ENCODE results near the gene CD151.

Gene CD151

GRCh38 chr11:843818-844692 lies 11.3 kb downstream of the CD151 start:
- DNase-seq = peak; percentile 97

- peak; percentile 93 for DNase-seq
Measured at GRCh38 chr11:844693-845644, 12.2 kb downstream of the CD151 start.

- DNase-seq = peak; percentile 78
Measured at GRCh38 chr11:845872-846495, 13.2 kb downstream of the CD151 start.

DNA sequence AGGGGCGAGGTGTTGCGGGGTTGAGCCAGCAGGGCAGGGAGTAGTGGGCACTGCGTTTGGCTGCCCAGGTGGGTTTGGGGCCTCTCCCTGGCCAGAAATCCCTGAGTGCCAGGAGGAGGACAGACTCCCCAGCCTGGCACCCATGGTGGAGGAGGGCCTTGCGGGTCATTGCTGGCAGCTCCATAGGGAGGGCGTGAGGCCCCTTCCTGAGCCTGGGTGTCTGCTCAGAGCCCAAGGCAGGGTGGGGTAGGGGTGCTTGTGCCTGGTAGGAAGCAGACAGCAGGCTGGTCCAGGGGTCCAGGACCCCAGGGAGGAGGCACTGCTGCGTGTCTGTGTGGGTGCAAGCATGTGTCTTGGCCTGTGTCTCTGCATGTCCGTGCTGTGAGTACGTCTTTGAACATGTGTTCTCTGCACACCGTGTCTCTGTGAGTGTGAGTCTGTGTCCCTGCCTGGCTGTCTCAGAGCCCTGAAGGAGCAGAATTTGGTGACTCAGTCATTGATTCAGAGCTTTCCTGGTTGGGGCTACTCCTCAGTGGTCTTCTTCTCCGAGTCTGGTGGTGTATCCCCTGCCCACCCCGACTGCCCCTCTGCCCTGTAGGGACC lies 13.8 kb downstream of the CD151 start:
- peak; percentile 31 for DNase-seq

- DNase-seq = no peak
Measured at GRCh38 chr11:847876-848275, 15.1 kb downstream of the CD151 start.

DNA sequence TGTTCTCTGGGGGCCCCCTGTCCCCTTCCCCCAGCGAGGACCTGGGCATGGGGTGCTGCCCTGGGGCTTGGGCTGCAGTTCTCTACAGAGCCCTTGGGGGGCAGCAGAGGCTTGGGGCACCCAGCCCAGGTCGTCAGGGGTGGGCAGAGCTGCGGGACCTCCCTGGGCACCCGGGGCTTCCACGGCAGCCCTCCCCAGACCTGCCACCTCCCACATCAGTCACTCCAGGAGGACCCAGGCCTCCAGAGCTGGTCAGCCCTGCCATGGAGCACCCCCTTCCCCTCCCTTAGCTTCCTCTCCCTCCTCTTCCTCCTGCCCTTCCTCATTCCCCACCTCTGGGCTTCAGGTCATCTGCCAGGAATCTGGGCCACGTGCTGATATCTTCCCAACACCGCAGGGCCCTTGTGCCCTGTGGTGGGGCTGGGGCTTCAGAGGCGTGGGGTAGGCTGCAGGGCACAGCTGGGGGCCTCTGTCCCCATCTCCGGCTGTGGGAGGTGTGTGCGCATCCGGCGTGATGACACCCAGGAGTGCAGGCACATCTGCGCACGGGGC lies 15.7 kb downstream of the CD151 start:
- DNase-seq = peak; percentile 37

DNA sequence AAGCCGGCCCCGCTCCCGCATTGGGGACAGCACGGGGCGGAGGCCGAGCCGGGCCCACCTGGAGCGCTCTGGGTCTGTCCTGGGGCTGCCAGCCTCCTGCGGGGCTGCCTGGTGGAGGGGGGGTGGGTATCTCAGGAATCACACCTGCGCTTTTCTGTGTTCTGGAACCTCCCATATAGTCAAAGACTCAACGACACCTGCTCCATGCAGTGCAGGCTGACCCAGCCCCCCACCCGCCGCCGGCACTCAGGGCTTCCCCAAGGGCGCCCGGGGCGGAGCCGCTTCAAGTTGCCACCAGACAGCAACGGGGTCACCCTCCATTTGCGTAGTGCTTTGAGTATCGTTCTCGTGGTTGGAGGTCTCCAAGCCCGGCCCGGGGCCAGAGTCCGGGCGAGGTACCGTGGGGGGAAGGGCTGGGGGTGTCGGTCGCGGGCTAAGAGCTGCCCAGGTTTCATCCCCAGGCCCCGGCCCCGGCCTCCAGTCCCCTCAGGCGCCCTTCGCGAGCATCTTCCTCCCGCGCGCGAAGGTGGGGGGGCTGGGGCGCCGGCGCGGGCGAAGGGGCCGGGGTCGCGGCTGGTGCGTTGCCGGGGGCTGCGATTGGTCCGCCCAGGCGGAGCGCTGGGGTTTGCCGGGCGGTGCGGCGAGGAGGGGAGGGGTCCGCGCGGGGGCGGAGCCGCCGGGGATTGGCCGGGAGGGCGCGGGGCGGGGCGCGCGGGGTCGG lies 16.5 kb downstream of the CD151 start:
- no peak for DNase-seq

GRCh38 chr11:849951-850774 lies 17.4 kb downstream of the CD151 start:
- DNase-seq = no peak

DNA sequence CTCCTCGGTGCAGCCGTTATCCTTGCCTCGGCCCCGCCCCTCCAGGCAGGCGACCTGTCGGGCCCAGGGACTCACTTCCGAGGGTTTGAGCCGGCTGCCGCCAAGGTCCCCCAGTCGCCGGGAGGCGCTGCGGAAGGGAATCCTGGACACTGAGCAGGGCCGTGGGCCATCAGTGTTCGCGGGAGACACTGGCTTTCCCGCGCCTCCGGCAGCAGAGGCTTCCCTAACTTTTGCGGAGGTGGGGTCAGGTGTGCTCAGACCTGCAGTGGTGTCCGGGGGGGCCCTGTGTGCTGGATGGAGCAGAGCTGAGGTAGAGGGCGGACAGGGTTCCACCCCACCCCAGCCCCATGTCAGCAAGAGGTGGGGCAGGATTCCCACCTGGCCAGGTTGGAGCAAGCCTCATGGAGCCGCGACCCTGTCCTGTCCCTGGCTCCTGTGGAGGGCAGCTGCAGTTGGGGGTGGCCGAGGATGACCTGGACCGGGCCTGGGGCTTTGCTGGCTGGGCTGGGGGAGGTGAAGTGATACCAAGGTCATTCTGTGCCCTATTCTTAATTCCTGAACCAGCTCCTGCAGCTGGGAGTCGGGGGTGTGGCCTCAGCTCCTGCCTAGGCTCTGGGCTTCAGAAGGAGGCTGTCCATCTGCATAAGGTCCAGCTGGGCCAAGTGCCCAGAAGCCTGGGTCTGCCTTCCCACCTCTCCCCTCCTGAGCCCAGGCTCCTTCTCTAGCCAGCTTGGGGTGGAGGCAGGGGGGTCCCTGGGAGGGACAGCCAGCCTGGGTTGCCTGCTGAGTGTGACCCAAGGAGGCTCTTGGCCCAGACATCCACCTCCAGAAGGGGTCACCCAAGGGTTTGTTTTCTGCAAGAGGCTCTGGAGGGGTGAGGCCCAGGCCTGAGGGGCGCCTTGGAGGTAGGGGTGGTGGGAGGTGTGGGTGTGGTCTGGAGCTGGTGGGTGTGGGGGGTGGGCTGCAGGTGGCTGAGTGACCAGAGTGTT lies 18.3 kb downstream of the CD151 start:
- DNase-seq = no peak

DNA sequence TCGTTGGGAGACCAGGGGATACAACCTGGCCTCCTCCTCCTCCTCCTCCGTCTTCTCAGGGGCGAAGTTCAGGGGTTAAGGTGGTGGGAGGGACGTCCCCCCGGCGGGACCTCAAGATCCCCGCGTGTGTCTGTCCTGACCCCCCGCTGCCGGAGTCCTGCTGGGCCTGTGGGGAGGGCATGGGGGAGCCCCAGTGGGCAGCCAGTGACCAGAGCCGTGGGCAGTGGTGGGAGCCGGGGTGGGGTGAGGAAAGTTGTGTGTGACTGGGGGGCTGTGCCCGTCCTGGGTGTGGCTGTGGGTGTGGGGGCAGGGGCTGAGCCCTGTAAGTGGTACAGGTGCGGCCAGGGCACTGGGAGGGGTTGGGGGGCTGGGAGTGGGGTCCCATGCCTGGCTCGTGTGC lies 20.0 kb downstream of the CD151 start:
- DNase-seq = no peak

DNA sequence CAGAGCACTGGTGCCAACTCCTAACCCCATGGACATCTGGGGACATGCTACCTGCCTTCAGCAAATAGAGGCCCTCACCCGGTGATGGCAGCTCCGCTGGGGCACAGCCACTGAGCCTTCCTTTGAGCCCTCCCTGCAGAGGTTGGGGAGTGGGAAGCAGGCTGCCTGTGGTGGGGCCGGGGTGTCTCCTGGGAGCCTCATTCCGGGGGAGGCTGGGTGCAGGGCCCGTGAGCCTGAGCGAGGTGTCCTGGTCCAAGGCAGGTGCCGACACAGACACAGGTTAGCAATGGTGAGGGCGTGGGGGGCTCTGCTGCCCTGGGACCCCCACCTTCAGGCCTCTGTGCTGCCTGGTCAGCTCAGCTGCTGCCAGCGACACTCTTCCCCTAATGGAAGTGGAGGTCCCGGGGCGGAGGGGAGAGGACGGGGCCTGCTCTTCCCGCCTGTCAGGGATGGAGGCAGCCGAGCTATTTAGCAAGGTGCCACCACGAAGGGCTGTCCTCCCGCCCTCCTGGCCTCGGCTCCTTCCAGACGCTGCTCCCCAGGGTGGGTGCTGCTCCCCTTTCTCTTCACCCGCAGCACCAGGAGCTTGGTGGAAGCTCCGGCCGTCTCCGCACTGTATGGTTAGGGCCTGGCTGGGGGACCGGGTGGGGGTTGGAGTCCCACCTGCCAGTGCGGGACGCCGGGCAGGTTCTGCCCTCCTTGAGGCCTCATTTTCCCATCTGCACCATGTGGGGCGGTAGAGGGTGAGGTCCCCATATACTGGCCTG lies 21.1 kb downstream of the CD151 start:
- DNase-seq = no peak

DNA sequence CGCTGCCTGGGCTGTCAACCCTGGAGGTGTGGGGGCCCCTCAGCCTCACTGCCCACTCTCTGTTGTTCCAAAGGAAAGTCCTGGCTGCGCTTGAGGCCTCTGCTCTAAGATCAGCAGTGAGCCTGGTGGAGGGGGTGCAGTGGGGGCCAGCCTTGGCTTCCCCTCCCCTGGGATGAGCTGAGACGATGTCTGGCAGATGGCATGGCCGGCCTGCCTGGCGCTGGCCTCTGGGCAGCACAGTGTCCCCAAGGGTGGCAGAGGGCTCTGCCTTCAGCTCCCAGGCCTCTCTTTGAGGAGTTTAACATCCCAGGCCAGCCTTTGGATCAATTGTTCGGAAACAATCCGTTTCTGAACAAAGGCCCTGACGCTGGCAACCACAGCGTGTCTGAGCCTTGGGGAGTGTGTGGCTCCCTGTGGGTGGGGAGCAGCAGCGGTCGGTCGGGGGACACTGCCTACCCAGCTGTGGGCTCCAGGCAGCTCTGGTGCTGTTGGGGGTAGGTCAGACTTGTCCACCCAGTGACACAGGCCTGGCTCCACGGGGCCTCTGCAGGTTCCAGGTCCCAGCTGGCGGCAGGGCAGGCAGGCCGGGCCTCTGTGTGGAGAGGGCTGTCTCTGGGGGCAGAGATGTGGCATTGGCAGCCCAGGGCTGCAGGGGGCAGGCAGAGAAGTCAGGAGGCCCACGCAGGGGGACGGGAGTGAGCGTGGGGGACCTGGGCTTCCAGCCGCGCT lies 22.0 kb downstream of the CD151 start:
- DNase-seq = no peak

- no peak for DNase-seq
Measured at GRCh38 chr11:855330-855674, 22.6 kb downstream of the CD151 start.

DNA sequence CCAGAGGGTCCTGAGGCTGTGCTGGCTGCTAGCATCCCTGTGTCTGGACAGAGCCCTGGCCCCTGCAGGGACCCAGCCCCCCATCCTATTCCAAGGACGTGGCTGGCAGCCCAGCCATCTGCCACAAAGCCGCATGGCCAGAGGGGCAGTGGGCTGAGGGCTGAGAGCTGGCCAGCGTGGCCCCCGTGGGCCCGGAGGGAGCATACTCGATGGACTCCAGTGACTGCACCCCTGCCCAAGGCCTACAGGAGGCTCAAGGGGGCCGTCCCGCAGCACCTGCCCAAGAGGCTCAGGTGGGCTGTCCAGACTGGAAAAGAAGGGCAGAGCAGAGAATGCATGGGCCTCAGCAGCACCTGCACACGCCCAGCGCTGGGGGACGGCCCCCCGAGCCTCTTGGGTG lies 23.0 kb downstream of the CD151 start:
- no peak for DNase-seq

- DNase-seq = no peak
Measured at GRCh38 chr11:856397-856796, 23.6 kb downstream of the CD151 start.

DNA sequence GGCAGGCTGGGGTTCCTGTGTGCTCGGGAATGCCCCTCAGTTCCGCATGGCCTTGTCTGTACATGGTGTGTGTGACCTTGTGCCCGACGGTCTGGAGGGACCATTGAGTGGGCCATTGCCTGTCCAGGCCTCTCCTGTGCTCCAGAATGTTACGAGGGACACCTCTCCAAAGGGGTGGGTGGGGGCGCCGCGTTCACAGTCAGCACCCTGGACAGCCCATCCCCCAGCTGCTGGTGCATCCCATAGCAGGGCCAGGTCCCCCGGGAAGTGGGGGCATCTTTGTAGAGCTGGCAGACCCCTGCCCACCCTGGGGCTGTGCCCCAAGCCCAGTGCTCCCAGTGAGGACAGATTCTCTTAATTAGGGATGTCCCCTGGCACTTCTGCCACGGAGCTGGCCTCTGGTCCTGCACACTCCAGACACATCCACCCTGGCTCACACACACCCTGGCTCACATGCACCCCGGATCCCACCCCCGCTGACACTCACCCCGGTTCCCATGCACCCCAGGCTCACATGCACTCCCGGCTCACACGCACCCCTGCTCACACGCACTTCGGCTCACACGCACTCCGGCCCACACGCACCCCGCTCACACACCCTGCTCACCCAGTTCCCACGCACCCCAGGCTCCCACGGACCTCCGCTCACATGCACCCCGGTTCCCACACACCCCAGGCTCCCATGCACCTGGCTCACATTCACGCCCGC lies 25.5 kb downstream of the CD151 start:
- DNase-seq = no peak

DNA sequence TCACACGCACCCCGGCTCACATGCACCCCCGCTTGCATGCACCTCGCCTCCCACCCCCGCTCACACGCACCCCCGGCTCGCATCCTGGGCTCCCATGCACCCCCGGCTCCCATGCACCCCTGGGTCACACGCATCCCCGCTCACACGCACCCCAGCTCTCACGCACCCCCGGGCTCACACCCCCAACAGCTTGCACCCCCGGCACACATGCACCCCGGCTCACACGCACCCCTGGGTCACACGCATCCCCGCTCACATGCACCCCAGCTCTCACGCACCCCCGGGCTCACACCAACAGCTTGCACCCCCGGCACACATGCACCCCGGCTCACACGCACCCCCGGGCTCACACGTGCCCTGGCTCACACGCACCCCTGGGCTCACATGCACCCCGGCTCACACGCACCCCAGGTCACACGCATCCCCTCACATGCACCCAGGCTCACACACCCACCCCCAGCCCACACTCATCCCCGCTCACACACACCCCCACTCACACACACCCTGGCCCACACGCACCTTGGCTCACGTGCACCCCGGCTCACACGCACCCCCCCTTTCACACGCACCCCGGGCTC lies 26.1 kb downstream of the CD151 start:
- no peak for DNase-seq
